Forelimb muscle (tissue), 1 donor: ENCODE measurements around the gene TCOF1. TPM values are rescaled to one million over a fixed set of nuclear protein-coding genes. Genes with fewer than 3 reads are reported as not detected.
A peak's percentile ranks its signal among the peaks of the same experiment; 100 is the strongest.
"Not testable (repeated sequence)": the region's sequence is repeated elsewhere in the genome, so short reads cannot be mapped to it uniquely, and the experiment has no call there.

Source experiments
- DNase-seq: peaks from one replicate; pipeline ENCODE4 v3.0.0-alpha.2; 2013; ENCODE audit warnings: low read depth
- polyA plus RNA-seq: library from polyadenylated mRNA; unstranded; fragments of 120-200 nt; gene quantifications from one replicate; pipeline ENCODE4 v1.2.1, GENCODE V29; 2013; ENCODE audit not compliant: insufficient read length

The TCOF1 gene
- polyA plus RNA-seq, 1 donor = 16.9 TPM

DNA sequence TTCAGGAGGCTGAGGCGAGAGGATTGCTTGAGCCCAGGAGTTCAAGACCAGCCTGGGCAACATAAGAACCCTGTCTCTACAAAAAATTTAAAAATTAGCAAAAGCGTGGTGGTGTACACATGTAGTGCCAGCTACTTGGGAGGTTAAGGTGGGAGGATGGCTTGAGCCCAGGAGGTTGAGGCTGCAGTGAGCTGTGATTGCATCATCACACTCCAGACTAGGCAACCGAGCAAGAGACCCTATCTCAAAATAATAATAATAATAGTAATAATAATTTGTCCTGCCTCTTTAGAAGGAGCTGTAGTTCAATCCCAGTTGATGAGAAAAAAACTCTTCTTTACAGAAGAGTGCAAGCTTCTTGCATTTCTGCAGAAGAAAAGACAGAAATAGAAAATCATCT, 65.3 kb downstream of the TCOF1 start:
- no peak for DNase-seq

GRCh38 chr5:150426165-150426564, 68.7 kb downstream of the TCOF1 start:
- DNase-seq = not testable (repeated sequence)

- DNase-seq = no peak
Measured at GRCh38 chr5:150428106-150428876, 70.8 kb downstream of the TCOF1 start.

GRCh38 chr5:150428978-150429377, 71.5 kb downstream of the TCOF1 start:
- DNase-seq = no peak

DNA sequence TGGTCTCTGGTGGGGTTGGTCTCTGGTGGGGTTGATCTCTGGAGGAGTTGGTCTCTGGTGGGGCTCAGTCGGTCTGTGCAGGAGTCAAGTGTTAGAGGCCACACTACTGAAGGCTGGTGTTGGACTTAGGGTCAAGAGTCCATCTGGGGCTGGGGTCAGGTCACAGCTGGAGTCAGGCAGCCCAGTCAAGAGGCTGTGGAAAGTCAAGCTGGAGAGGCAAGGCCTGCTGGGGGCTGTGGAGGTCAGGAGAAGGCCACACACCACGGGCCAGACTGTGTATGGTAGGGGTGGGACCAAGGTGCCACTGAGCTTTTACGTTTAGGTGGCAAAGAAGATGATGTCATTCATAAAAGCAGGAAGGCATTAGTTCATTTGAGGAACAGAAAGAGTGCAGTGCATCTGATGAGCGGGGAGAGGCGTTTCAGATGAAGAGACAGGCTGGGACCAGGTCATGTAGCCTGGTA, 71.9 kb downstream of the TCOF1 start:
- no peak for DNase-seq

GRCh38 chr5:150431048-150431447, 73.6 kb downstream of the TCOF1 start:
- DNase-seq = no peak

GRCh38 chr5:150431574-150431973, 74.1 kb downstream of the TCOF1 start:
- DNase-seq = no peak

GRCh38 chr5:150434464-150434863, 77.0 kb downstream of the TCOF1 start:
- no peak for DNase-seq

GRCh38 chr5:150436141-150436680, 78.7 kb downstream of the TCOF1 start:
- peak; percentile 56 for DNase-seq

DNA sequence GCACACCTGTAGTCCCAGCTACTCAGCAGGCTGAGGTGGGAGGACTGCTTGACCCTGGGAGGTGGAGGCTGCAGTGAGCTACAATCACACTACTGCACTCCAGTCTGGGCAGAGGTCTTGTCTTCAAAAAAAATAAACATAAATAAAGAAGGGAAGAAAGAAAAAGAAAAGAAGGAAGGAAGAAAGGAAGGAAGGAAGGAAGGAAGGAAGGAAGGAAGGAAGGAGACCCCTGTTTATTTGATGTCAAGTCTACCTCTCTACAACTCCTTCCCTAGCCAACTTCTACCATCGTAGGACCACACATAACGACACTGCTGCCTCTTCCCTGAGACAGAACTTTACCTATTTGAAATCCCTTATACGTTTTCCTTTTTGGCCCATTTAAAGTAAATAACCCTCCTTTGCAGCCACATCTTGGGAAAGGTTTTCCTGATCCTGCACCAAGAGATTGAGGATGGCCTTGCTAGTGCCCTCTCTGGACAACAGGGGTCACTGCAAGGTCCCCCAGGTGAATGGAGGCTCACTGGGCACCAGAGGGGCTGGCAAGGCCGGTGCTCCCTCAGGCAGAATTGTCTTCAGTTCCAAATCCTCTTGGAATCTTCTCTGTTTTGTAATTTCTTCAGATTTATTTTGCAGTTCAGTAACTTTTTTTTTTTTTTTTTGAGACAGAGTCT, 81.5 kb downstream of the TCOF1 start:
- DNase-seq = no peak

- DNase-seq = no peak
Measured at GRCh38 chr5:150440948-150441812, 83.7 kb downstream of the TCOF1 start.

- no peak for DNase-seq
Measured at GRCh38 chr5:150441813-150442698, 84.6 kb downstream of the TCOF1 start.

- no peak for DNase-seq
Measured at GRCh38 chr5:150442699-150443080, 85.2 kb downstream of the TCOF1 start.

DNA sequence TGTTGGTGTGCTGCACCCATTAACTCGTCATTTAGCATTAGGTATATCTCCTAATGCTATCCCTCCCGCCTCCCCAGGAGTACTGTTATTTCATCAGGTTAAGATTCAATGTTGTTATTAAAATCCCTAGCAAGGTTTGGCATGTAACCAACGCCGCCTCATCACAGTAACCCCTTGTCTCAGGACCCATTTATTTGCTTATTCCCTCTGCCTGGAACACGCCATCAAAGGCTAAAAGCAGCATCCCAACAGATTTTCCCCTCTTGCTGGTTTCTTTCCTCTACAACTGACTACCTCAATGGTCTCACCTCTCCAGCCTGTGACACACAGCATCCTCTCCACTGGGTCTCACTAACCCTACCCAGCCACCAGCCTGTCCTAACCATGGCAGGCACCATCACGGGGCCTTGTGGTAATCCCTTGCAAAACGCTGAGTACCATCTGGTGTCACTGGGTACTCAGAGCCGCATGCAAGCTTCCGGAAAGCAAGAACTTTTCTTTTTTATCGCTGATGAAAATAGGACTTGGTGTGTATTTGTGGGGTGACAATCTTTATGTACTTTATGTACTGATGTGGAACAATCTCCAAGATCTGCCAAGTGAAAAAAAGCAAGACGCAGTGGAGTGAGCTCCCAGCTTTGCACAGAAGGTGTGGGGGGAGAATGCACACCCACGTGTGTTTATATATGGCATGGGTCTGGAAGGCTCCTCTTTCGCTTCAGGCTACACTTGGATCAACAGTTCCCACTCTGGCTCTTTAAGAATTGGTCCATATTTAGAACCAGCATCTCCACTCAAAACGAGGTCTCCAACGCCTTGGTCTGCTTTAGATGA, 86.0 kb downstream of the TCOF1 start:
- no peak for DNase-seq

- no peak for DNase-seq
Measured at GRCh38 chr5:150444770-150445169, 87.3 kb downstream of the TCOF1 start.

DNA sequence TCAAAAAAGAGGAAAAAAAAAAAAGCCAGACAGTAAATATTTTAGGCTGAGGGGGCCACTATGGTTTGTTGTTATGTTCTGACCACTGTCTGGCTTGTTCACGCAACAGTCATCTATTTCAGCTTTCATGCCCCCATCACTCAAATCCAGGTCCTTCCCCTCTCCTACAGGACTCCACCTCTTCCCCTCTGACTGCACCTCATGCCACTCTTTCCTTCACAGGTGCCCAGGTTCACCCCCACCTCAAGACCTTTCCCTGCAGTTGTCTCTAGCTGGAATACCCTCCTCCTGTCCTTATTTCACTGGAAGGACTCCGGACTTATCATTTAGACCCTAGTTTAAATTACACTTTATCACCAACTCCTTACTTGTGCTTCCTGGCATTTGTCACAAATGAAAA, 88.6 kb downstream of the TCOF1 start:
- no peak for DNase-seq

GRCh38 chr5:150446583-150446982, 89.1 kb downstream of the TCOF1 start:
- no peak for DNase-seq

GRCh38 chr5:150447188-150447587, 89.7 kb downstream of the TCOF1 start:
- DNase-seq = no peak

- no peak for DNase-seq
Measured at GRCh38 chr5:150448334-150448733, 90.8 kb downstream of the TCOF1 start.

DNA sequence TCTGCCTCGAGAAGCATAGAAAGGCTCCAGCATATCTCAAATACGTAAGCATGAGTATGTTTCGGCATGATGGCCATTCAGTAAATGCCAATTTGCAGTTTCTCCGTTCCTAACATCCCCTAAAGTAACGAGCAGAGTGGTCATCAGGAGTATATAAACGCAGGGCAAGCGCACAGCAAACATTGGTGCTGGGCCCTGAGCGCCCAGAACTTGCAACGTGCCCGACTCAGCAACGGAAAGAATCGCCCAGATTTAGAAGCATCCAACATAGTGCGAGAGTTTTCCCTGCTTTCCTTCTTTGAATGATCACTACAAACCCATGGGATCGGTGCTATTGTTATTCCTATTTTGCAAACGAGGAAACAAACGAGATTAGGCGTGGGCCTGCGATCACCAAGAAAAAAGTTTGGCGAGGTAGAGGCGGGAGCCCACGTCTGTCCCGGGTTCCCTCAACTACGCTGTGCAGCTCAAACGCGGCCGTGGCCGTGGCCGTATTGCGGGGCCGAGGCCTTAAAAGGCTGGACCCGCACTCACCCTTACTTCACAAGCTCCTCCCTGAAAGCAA, 91.5 kb downstream of the TCOF1 start:
- DNase-seq = peak; percentile 41
